Upper lobe of right lung (tissue), 1 donor: ENCODE measurements around the gene GABRB3. TPM values are rescaled to one million over a fixed set of nuclear protein-coding genes. Genes with fewer than 3 reads are reported as not detected.
A peak's percentile ranks its signal among the peaks of the same experiment; 100 is the strongest.

Experiments used
- ATAC-seq: fragments of 200-7000 bp; cut with Tn5 transposase; one replicate; pipeline ENCODE4 v1.9.1; 2020; ENCODE audit warnings: mild to moderate bottlenecking, moderate library complexity
- DNase-seq: peaks from one replicate; pipeline ENCODE4 v3.0.0-alpha.2; 2020
- H3K27ac ChIP-seq: fragments of 200-600 bp; one replicate; pipeline ENCODE4 v1.8.0; 2022
- H3K27me3 ChIP-seq: fragments of 200-600 bp; one replicate; pipeline ENCODE4 v1.8.0; 2022; ENCODE audit warnings: mild to moderate bottlenecking
- H3K36me3 ChIP-seq: fragments of 200-600 bp; one replicate; pipeline ENCODE4 v1.8.0; 2022
- H3K4me1 ChIP-seq: fragments of 200-600 bp; one replicate; pipeline ENCODE4 v1.8.0; 2022
- H3K4me3 ChIP-seq: fragments of 200-600 bp; one replicate; pipeline ENCODE4 v1.8.0; 2022; ENCODE audit warnings: mild to moderate bottlenecking
- H3K9me3 ChIP-seq: fragments of 200-600 bp; one replicate; pipeline ENCODE4 v1.8.0; 2022
- intact Hi-C: fragments of 100-400 bp; cut with DNase I; formaldehyde crosslinking; loops from one replicate; pipeline ENCODE4 v1.11.0; 2022
- total RNA-seq: library from RNA; stranded (reverse); fragmentation: NEBNext Ultra II Directional; extraction: Animal tissue kit (Norgen Biotek cat#: 25700); gene quantifications from one replicate; pipeline ENCODE4 v1.2.1, GENCODE V29; 2021
- TF ChIP-seq, protein P1 (sequence below): fragments of 200-600 bp; IDR thresholded peaks from one replicate; pipeline ENCODE4 v1.8.0; 2022; ENCODE audit warnings: antibody characterized with exemption
- donor health status: DM: no; HTN: yes; CAD: no; lungs with severe emphysema.

The GABRB3 gene
- total RNA-seq, 1 donor from 2014 or later: 3.2 TPM

DNA sequence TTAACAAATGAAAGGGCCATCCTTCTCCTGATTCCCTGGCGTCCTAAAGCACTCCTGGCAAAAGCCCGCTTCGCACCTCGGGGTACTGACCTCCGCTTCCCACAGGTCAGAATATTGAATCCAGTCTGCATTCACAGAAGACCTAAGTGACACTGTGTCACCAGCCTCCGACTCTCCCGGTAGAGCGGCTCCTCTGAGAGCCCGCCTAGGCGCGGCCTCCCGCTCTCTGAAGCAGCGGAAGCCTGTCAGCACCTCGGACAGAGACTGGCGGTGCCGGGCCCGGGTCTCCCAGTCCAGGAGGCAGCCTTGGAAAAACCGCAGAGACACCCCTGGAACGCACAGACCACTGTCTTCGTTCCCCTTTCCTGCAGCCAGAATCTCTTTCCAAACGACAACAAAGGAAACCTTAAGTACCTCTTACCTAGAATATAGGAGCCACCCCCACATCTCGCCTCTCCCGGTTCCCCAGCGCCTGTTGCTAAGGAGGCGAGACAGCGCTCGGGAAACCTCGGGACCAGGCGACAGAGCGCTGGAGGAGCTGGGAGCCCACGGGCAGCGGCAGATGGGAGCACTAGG is 1.2 kb downstream of the GABRB3 start:
- TF ChIP-seq, protein P1, sequence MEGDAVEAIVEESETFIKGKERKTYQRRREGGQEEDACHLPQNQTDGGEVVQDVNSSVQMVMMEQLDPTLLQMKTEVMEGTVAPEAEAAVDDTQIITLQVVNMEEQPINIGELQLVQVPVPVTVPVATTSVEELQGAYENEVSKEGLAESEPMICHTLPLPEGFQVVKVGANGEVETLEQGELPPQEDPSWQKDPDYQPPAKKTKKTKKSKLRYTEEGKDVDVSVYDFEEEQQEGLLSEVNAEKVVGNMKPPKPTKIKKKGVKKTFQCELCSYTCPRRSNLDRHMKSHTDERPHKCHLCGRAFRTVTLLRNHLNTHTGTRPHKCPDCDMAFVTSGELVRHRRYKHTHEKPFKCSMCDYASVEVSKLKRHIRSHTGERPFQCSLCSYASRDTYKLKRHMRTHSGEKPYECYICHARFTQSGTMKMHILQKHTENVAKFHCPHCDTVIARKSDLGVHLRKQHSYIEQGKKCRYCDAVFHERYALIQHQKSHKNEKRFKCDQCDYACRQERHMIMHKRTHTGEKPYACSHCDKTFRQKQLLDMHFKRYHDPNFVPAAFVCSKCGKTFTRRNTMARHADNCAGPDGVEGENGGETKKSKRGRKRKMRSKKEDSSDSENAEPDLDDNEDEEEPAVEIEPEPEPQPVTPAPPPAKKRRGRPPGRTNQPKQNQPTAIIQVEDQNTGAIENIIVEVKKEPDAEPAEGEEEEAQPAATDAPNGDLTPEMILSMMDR: no peak
- Histone ChIP-seq H3K27me3 (peaks cover 53% of the 10 kb centered on the region), H3K9me3 (no peaks in the 10 kb centered on the region), H3K4me1 (peaks cover 8% of the 10 kb centered on the region), H3K4me3 (peak overlapping the region; percentile 23), H3K36me3 (no peaks in the 10 kb centered on the region), H3K27ac (no peak overlapping the region)
- DNase-seq (peak; percentile 67), ATAC-seq (peak; percentile 56)
- intact Hi-C loops: no loop called here

DNA sequence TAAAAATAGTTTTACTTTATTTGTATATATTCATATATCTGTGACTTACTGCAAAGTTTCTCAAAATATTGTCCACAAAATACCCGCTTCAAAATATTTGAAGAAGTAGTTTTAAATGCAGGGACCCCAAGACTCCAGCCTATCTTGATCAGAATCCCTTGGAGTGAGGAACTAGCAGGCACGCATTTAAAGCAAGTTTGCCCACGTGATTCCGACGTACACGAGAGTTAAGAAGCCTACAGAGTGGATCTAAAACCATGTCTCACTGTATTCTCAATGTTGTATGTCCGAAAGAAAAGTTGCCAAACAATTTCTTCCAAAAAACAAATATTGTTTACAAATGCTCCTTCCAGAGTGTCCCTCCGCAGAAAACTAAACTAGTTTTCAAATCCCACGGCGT is 1.7 kb downstream of the GABRB3 start:
- ATAC-seq (no peak), DNase-seq (no peak)
- Histone ChIP-seq H3K4me1 (peaks cover 8% of the 10 kb centered on the region), H3K27me3 (peaks cover 53% of the 10 kb centered on the region), H3K36me3 (no peaks in the 10 kb centered on the region), H3K4me3 (no peak overlapping the region), H3K9me3 (no peaks in the 10 kb centered on the region), H3K27ac (no peak overlapping the region)
- TF ChIP-seq, protein P1: no peak
- intact Hi-C loops: no loop called here

DNA sequence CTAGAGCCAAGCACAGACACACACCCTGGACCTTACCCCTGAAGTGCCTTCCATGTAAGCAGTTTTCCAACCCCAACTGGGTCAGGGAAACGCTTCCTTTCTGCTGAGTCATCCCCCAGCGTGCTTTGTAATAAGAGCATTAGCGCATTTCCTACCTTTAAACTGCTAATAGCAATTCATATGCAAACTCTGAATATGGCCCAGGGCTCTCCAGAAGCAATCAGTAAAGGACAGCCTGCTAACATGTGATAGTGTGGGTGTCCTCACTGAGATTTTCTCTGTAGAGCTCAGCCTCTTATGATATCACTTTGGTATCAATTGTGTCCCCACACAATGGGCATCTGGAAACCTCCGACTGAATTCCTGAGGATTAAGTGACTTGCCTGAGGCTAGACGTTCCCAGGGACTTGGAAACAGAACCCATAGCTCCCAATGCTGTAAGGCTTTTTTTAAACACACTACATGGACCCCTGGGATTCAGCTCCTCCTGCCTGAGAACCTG is 5.6 kb downstream of the GABRB3 start:
- ATAC-seq (no peak), DNase-seq (no peak)
- Histone ChIP-seq H3K4me1 (peaks cover 8% of the 10 kb centered on the region), H3K27me3 (peaks cover 38% of the 10 kb centered on the region), H3K36me3 (no peaks in the 10 kb centered on the region), H3K4me3 (no peak overlapping the region), H3K9me3 (no peaks in the 10 kb centered on the region), H3K27ac (no peak overlapping the region)
- intact Hi-C loops: no loop called here
- TF ChIP-seq, protein P1: no peak

DNA sequence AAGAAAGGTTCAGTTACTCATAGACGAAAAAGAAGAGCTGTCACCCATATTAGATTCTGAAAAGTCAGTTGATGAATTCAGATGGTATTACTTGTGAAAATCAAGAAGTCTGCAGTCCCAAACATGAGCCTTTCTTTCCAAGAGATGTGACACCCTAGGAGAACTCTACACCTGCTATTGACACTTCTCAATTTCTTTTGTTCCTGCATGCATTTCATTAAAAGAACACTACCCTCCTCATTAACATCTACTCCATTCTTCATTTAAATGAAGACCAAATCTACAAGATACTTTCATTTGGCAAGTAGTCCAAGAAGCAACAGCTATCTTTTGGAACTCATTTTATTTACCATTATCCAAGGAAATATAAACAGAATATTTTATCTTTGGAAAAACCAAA is 6.6 kb downstream of the GABRB3 start:
- Histone ChIP-seq H3K9me3 (no peaks in the 10 kb centered on the region), H3K27me3 (peaks cover 29% of the 10 kb centered on the region), H3K4me1 (no peaks in the 10 kb centered on the region), H3K36me3 (no peaks in the 10 kb centered on the region), H3K4me3 (no peak overlapping the region), H3K27ac (no peak overlapping the region)
- TF ChIP-seq, protein P1: no peak
- DNase-seq (no peak), ATAC-seq (no peak)
- intact Hi-C loops: no loop called here

DNA sequence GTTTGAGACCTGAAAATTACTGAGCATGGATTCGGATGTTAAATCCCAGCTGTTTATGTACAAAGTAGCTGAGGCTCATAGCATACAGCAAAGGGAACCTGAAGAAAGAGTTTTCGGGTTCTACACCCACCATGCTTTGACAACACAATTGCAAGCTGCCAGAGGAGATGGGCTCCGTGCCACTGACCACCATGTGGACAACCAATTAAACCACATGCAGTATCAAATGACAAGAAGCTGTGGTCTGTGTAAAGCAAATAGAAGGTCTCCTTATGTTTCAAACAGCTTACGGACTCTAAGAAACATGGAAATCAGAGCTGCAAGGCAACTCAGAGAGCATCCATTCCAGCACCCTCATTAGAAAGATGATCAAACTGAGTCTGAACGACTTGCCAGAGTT is 12.9 kb downstream of the GABRB3 start:
- Histone ChIP-seq H3K36me3 (no peaks in the 10 kb centered on the region), H3K27ac (no peak overlapping the region), H3K27me3 (no peaks in the 10 kb centered on the region), H3K4me3 (no peak overlapping the region), H3K9me3 (no peaks in the 10 kb centered on the region), H3K4me1 (no peaks in the 10 kb centered on the region)
- ATAC-seq (no peak), DNase-seq (no peak)
- TF ChIP-seq, protein P1: no peak
- intact Hi-C loops: no loop called here

DNA sequence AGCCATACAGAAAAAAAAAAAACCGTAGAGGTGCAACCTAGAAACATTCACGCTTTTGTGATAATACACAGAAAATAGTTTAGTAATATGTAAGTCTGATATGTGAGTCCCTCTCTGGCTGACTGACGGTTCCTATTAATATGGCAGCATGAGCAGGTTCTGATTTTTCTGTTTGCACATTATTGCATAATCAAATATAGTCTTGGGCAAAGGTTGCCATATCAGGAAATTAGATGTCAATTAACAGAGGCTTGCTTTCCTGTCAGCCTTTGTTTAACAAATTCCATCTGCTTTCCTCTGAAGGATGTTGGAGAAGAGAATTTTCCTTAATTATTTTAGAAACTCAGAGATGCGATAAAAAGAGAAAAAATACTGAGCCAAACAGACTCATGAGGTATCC is 14.8 kb downstream of the GABRB3 start:
- Histone ChIP-seq H3K4me3 (no peak overlapping the region), H3K27ac (no peak overlapping the region), H3K27me3 (no peaks in the 10 kb centered on the region), H3K4me1 (no peaks in the 10 kb centered on the region), H3K9me3 (no peaks in the 10 kb centered on the region), H3K36me3 (no peaks in the 10 kb centered on the region)
- TF ChIP-seq, protein P1: no peak
- DNase-seq (no peak), ATAC-seq (no peak)
- intact Hi-C loops: no loop called here
